ENCODE measurements around the gene NCOA1.

DNA sequence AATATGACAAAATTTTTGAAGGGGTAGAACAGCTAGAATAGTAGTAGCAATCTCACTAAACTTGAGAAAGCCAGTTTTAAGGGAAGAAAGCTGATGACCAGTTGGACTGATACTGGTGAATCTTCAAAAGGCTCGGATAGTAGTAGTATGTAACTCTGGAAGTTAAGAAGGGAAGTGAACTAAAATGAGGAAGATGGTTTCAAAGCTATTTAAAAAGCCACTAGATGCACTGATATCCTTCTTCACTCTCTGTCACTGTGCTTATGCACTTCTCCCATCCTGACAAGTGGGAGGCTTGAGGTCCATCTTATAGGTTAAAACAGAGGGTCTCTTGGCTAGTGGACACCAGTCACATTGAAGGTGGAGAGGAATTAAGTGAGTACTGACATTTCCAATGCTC, 141.1 kb downstream of the NCOA1 start:
- no peak for TF ChIP-seq ZNF24 (IDR thresholded peaks at IDR 0.05)
- TF ChIP-seq CHD4 (IDR thresholded peaks at IDR 0.05): no peak
- no peak for TF ChIP-seq SUZ12 (IDR thresholded peaks at IDR 0.05; ENCODE audit: unreplicated experiment)

Data from GM12878 (cell line).